ENCODE data around the gene FAM72D.
"Not testable (repeated sequence)": the region's sequence is repeated elsewhere in the genome, so short reads cannot be mapped to it uniquely, and the experiment has no call there.

FAM72D gene

GRCh38 chr1:145066486-145066885 is 29.3 kb upstream of the FAM72D start:
- CTCF ChIA-PET; H3K27ac ChIP-seq (ENCODE audit: extremely low read depth, low read depth, low read length); H3K36me3 ChIP-seq (ENCODE audit: control insufficient read depth in 2 of 2, insufficient read depth in 1 of 2, low read length in 2 of 2); POLR2A ChIA-PET; H3K4me3 ChIP-seq (ENCODE audit: low read depth, low read length); H3K9me3 ChIP-seq (ENCODE audit: control insufficient read depth, insufficient read depth, low read depth, low read length); H3K4me1 ChIP-seq (ENCODE audit: control insufficient read depth, insufficient read depth, low read length): not testable (repeated sequence)

GRCh38 chr1:145071569-145071968 is 24.2 kb upstream of the FAM72D start:
- POLR2A ChIA-PET; H3K4me3 ChIP-seq (ENCODE audit: low read depth, low read length); H3K36me3 ChIP-seq (ENCODE audit: control insufficient read depth in 2 of 2, insufficient read depth in 1 of 2, low read length in 2 of 2); H3K9me3 ChIP-seq (ENCODE audit: control insufficient read depth, insufficient read depth, low read depth, low read length); CTCF ChIA-PET; H3K4me1 ChIP-seq (ENCODE audit: control insufficient read depth, insufficient read depth, low read length); H3K27ac ChIP-seq (ENCODE audit: extremely low read depth, low read depth, low read length): not testable (repeated sequence)

- H3K4me3 ChIP-seq (ENCODE audit: low read depth, low read length); H3K4me1 ChIP-seq (ENCODE audit: control insufficient read depth, insufficient read depth, low read length); H3K36me3 ChIP-seq (ENCODE audit: control insufficient read depth in 2 of 2, insufficient read depth in 1 of 2, low read length in 2 of 2); H3K9me3 ChIP-seq (ENCODE audit: control insufficient read depth, insufficient read depth, low read depth, low read length); CTCF ChIA-PET; POLR2A ChIA-PET; H3K27ac ChIP-seq (ENCODE audit: extremely low read depth, low read depth, low read length): not testable (repeated sequence)
Measured at GRCh38 chr1:145074021-145074559, 21.7 kb upstream of the FAM72D start.

- H3K4me1 ChIP-seq (ENCODE audit: control insufficient read depth, insufficient read depth, low read length); H3K27ac ChIP-seq (ENCODE audit: extremely low read depth, low read depth, low read length); CTCF ChIA-PET; H3K36me3 ChIP-seq (ENCODE audit: control insufficient read depth in 2 of 2, insufficient read depth in 1 of 2, low read length in 2 of 2); H3K9me3 ChIP-seq (ENCODE audit: control insufficient read depth, insufficient read depth, low read depth, low read length); H3K4me3 ChIP-seq (ENCODE audit: low read depth, low read length); POLR2A ChIA-PET: not testable (repeated sequence)
Measured at GRCh38 chr1:145076877-145077276, 18.9 kb upstream of the FAM72D start.

GRCh38 chr1:145077872-145078786 is 17.6 kb upstream of the FAM72D start:
- CTCF ChIA-PET; H3K36me3 ChIP-seq (ENCODE audit: control insufficient read depth in 2 of 2, insufficient read depth in 1 of 2, low read length in 2 of 2); H3K4me1 ChIP-seq (ENCODE audit: control insufficient read depth, insufficient read depth, low read length); POLR2A ChIA-PET; H3K9me3 ChIP-seq (ENCODE audit: control insufficient read depth, insufficient read depth, low read depth, low read length); H3K4me3 ChIP-seq (ENCODE audit: low read depth, low read length); H3K27ac ChIP-seq (ENCODE audit: extremely low read depth, low read depth, low read length): not testable (repeated sequence)

GRCh38 chr1:145078787-145079370 is 16.9 kb upstream of the FAM72D start:
- H3K27ac ChIP-seq (ENCODE audit: extremely low read depth, low read depth, low read length); H3K36me3 ChIP-seq (ENCODE audit: control insufficient read depth in 2 of 2, insufficient read depth in 1 of 2, low read length in 2 of 2); POLR2A ChIA-PET; H3K9me3 ChIP-seq (ENCODE audit: control insufficient read depth, insufficient read depth, low read depth, low read length); H3K4me3 ChIP-seq (ENCODE audit: low read depth, low read length); CTCF ChIA-PET; H3K4me1 ChIP-seq (ENCODE audit: control insufficient read depth, insufficient read depth, low read length): not testable (repeated sequence)

- H3K27ac ChIP-seq (ENCODE audit: extremely low read depth, low read depth, low read length); H3K9me3 ChIP-seq (ENCODE audit: control insufficient read depth, insufficient read depth, low read depth, low read length); CTCF ChIA-PET; POLR2A ChIA-PET; H3K4me1 ChIP-seq (ENCODE audit: control insufficient read depth, insufficient read depth, low read length); H3K4me3 ChIP-seq (ENCODE audit: low read depth, low read length); H3K36me3 ChIP-seq (ENCODE audit: control insufficient read depth in 2 of 2, insufficient read depth in 1 of 2, low read length in 2 of 2): not testable (repeated sequence)
Measured at GRCh38 chr1:145079737-145080136, 16.0 kb upstream of the FAM72D start.

- H3K9me3 ChIP-seq (ENCODE audit: control insufficient read depth, insufficient read depth, low read depth, low read length); H3K4me3 ChIP-seq (ENCODE audit: low read depth, low read length); H3K4me1 ChIP-seq (ENCODE audit: control insufficient read depth, insufficient read depth, low read length); H3K27ac ChIP-seq (ENCODE audit: extremely low read depth, low read depth, low read length); CTCF ChIA-PET; POLR2A ChIA-PET; H3K36me3 ChIP-seq (ENCODE audit: control insufficient read depth in 2 of 2, insufficient read depth in 1 of 2, low read length in 2 of 2): not testable (repeated sequence)
Measured at GRCh38 chr1:145080193-145080592, 15.6 kb upstream of the FAM72D start.

- POLR2A ChIA-PET: not testable (repeated sequence)
Measured at GRCh38 chr1:145082483-145083255, 13.1 kb upstream of the FAM72D start.

More at GRCh38 chr1:145082483-145083255, 13.1 kb upstream of the FAM72D start:
- CTCF ChIA-PET; H3K9me3 ChIP-seq (ENCODE audit: control insufficient read depth, insufficient read depth, low read depth, low read length); H3K36me3 ChIP-seq (ENCODE audit: control insufficient read depth in 2 of 2, insufficient read depth in 1 of 2, low read length in 2 of 2); H3K27ac ChIP-seq (ENCODE audit: extremely low read depth, low read depth, low read length); H3K4me3 ChIP-seq (ENCODE audit: low read depth, low read length); H3K4me1 ChIP-seq (ENCODE audit: control insufficient read depth, insufficient read depth, low read length): not testable (repeated sequence)

Data from HEK293 (cell line).